Astrocyte (in vitro differentiated cells and primary cell): Measurements from ENCODE around the gene OPCML. TPM values are rescaled to one million over a fixed set of nuclear protein-coding genes. Genes with fewer than 3 reads are reported as not detected.
A peak's percentile ranks its signal among the peaks of the same experiment; 100 is the strongest.

Source experiments
- DNase-seq: peaks from one replicate; pipeline ENCODE4 v3.0.0-alpha.2; 2010; ENCODE audit warnings: low read depth
- FAIRE-seq: peaks from 2 replicates; lab custom pipeline; 2011; peaks lifted over from hg19 to GRCh38; lab: Jason Lieb, UNC
- H2AFZ ChIP-seq: 2 replicates; pipeline ENCODE4 v1.6.0; 2012; ENCODE audit warnings: low read depth, low read length, inconsistent platforms
- H3K27ac ChIP-seq: 2 replicates; pipeline ENCODE4 v1.5.1; 2011; ENCODE audit warnings: low read depth, low read length, inconsistent platforms
- H3K27me3 ChIP-seq: 2 replicates; pipeline ENCODE4 v1.6.0; 2011; ENCODE audit warnings: low read length, inconsistent platforms; ENCODE audit not compliant: insufficient read depth
- H3K36me3 ChIP-seq: 2 replicates; pipeline ENCODE4 v1.5.1; 2011; ENCODE audit warnings: low read length, inconsistent platforms; ENCODE audit not compliant: insufficient read depth
- H3K4me1 ChIP-seq: 2 replicates; pipeline ENCODE4 v1.5.1; 2011; ENCODE audit warnings: low read length, inconsistent platforms; ENCODE audit not compliant: insufficient read depth
- H3K4me2 ChIP-seq: 2 replicates; pipeline ENCODE4 v1.6.0; 2012; ENCODE audit warnings: low read length, inconsistent platforms
- H3K4me3 ChIP-seq: 2 replicates; pipeline ENCODE4 v1.5.1; 2011; ENCODE audit warnings: low read depth, mild to moderate bottlenecking, low read length, inconsistent platforms; ENCODE audit not compliant: insufficient read depth
- H3K79me2 ChIP-seq: 2 replicates; pipeline ENCODE4 v1.6.0; 2012; ENCODE audit warnings: mild to moderate bottlenecking, low read length, inconsistent platforms; ENCODE audit not compliant: insufficient read depth
- H3K9ac ChIP-seq: 2 replicates; pipeline ENCODE4 v1.6.0; 2012; ENCODE audit warnings: mild to moderate bottlenecking, low read length, inconsistent platforms
- H3K9me3 ChIP-seq: 2 replicates; pipeline ENCODE4 v1.5.1; 2012; ENCODE audit warnings: low read depth, mild to moderate bottlenecking, low read length, inconsistent platforms; ENCODE audit not compliant: insufficient read depth
- H4K20me1 ChIP-seq: 2 replicates; pipeline ENCODE4 v1.6.0; 2012; ENCODE audit warnings: low read length, inconsistent platforms; ENCODE audit not compliant: insufficient read depth
- H3K27ac Mint-ChIP-seq: one replicate; pipeline ENCODE4 v1.8.0; 2021; ENCODE audit warnings: mild to moderate bottlenecking, mixed read lengths; ENCODE audit not compliant: unreplicated experiment
- H3K27me3 Mint-ChIP-seq: one replicate; pipeline ENCODE4 v1.8.0; 2021; ENCODE audit warnings: low read depth, mixed read lengths; ENCODE audit not compliant: unreplicated experiment
- H3K36me3 Mint-ChIP-seq: one replicate; pipeline ENCODE4 v1.8.0; 2021; ENCODE audit warnings: low read depth, mixed read lengths; ENCODE audit not compliant: unreplicated experiment
- H3K4me1 Mint-ChIP-seq: one replicate; pipeline ENCODE4 v1.8.0; 2021; ENCODE audit warnings: low read depth, mixed read lengths; ENCODE audit not compliant: unreplicated experiment
- H3K4me3 Mint-ChIP-seq: one replicate; pipeline ENCODE4 v1.8.0; 2021; ENCODE audit warnings: mild to moderate bottlenecking, moderate library complexity, mixed read lengths; ENCODE audit not compliant: unreplicated experiment
- H3K9me3 Mint-ChIP-seq: one replicate; pipeline ENCODE4 v1.8.0; 2021; ENCODE audit warnings: mild to moderate bottlenecking, mixed read lengths; ENCODE audit not compliant: unreplicated experiment
- EZH2 ChIP-seq: IDR thresholded peaks from 2 replicates; pipeline ENCODE4 v1.6.1; 2012; ENCODE audit warnings: mild to moderate bottlenecking, low read length, inconsistent platforms; ENCODE audit not compliant: insufficient read depth
- total RNA-seq: library from RNA; stranded (reverse); gene quantifications from 2 replicates; pipeline ENCODE4 v1.2.1, GENCODE V29; 2021
- TF ChIP-seq, protein P1 (sequence below): IDR thresholded peaks from 2 replicates; pipeline ENCODE4 v1.5.1; 2011; ENCODE audit warnings: low read depth, mild to moderate bottlenecking, inconsistent platforms, low read length, moderate library complexity; ENCODE audit not compliant: insufficient read depth

OPCML gene
- total RNA-seq, 1 donor from 2014 or later: 7.9 TPM

DNA sequence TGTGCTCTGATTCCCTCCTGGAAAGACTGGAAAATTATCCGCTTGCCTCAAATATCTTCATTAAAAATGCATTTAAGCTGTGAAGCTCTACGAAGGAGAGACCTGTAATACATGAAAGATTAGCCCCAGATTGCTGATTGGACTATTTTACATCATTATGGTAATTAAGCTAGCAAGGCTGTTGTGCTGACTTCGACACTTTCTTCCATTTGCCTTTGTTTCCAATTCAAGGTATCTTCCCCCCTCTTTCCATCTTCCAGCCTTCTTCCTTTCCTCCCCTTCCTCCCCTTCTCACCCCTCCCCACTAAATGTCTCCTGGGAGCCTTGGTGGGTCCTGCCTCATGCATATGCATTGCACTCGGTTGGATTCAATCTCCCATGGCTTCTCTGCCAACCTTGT, 710.8 kb downstream of the OPCML start:
- Mint-ChIP-seq H3K27me3 (no peaks in the 10 kb centered on the region), H3K9me3 (no peaks in the 10 kb centered on the region), H3K4me1 (peaks cover 16% of the 10 kb centered on the region), H3K4me3 (no peak overlapping the region), H3K27ac (peak overlapping the region; percentile 0), H3K36me3 (no peaks in the 10 kb centered on the region)
- FAIRE-seq (no peak), DNase-seq (no peak)
- Histone ChIP-seq H3K79me2 (no peaks in the 10 kb centered on the region), H3K36me3 (no peaks in the 10 kb centered on the region), H3K4me1 (no peaks in the 10 kb centered on the region), H3K27me3 (no peaks in the 10 kb centered on the region), H3K27ac (no peak overlapping the region), H3K4me2 (no peak overlapping the region), H2AFZ (no peak overlapping the region), H3K9me3 (no peaks in the 10 kb centered on the region), H3K4me3 (no peak overlapping the region), H3K9ac (no peak overlapping the region), H4K20me1 (no peaks in the 10 kb centered on the region)
- TF ChIP-seq, protein P1, sequence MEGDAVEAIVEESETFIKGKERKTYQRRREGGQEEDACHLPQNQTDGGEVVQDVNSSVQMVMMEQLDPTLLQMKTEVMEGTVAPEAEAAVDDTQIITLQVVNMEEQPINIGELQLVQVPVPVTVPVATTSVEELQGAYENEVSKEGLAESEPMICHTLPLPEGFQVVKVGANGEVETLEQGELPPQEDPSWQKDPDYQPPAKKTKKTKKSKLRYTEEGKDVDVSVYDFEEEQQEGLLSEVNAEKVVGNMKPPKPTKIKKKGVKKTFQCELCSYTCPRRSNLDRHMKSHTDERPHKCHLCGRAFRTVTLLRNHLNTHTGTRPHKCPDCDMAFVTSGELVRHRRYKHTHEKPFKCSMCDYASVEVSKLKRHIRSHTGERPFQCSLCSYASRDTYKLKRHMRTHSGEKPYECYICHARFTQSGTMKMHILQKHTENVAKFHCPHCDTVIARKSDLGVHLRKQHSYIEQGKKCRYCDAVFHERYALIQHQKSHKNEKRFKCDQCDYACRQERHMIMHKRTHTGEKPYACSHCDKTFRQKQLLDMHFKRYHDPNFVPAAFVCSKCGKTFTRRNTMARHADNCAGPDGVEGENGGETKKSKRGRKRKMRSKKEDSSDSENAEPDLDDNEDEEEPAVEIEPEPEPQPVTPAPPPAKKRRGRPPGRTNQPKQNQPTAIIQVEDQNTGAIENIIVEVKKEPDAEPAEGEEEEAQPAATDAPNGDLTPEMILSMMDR: no peak
- TF ChIP-seq EZH2: no peak

DNA sequence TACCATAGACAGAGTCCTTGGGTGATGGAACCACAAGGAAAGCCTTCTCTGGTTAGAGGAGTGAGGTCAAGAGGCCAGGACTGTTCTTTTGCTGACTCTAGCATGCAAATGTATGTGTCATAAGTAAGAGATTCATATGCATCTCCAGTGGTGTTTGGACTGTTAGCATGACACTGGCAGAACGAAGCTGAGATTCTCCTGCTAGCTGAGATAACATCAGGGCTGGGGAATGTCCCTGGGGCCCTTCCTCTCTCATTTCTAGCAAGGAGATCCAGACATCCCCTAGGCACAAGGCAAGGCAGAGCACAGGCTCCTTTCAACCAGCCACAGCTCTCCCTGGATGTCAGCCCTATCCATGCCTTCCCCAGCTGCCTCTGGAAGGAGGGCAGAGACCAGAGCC, 711.3 kb downstream of the OPCML start:
- FAIRE-seq: peak; percentile 29
- Mint-ChIP-seq H3K27me3 (no peaks in the 10 kb centered on the region), H3K27ac (peak overlapping the region; percentile 0), H3K9me3 (no peaks in the 10 kb centered on the region), H3K4me3 (no peak overlapping the region), H3K4me1 (peaks cover 16% of the 10 kb centered on the region), H3K36me3 (no peaks in the 10 kb centered on the region)
- H3K9ac ChIP-seq: no peak overlapping the region
- no peaks in the 10 kb centered on the region for H4K20me1 ChIP-seq
- H3K4me2 ChIP-seq: no peak overlapping the region
- H3K4me1 ChIP-seq: no peaks in the 10 kb centered on the region
- no peaks in the 10 kb centered on the region for H3K36me3 ChIP-seq
- H2AFZ ChIP-seq: no peak overlapping the region
- DNase-seq: peak; percentile 24
- H3K9me3 ChIP-seq: no peaks in the 10 kb centered on the region
- no peak overlapping the region for H3K4me3 ChIP-seq
- H3K27me3 ChIP-seq: no peaks in the 10 kb centered on the region
- no peaks in the 10 kb centered on the region for H3K79me2 ChIP-seq
- no peak overlapping the region for H3K27ac ChIP-seq
- TF ChIP-seq, protein P1: no peak
- no peak for TF ChIP-seq EZH2

DNA sequence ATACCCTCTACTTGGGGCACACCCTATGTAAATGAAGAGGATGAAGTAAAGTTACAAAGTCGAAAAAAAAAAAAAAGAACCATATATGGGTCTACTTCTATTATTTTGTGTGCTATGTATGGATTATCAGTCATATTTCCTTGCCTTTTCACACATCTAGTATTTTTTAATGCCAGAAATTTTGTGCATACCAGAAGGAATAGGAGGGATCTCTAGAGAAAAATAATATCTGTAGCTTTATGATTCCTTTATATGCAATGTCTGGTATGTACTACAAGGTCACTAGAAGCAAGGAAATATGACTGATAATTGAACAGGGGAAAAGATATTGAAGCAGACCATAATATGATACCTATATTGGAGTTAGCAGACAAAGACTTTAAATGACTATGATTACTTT, 713.4 kb downstream of the OPCML start:
- Histone ChIP-seq H3K36me3 (no peaks in the 10 kb centered on the region), H3K27ac (no peak overlapping the region), H3K9me3 (no peaks in the 10 kb centered on the region), H3K27me3 (no peaks in the 10 kb centered on the region), H2AFZ (no peak overlapping the region), H3K4me2 (no peak overlapping the region), H3K9ac (no peak overlapping the region), H4K20me1 (no peaks in the 10 kb centered on the region), H3K79me2 (no peaks in the 10 kb centered on the region), H3K4me1 (no peaks in the 10 kb centered on the region), H3K4me3 (no peak overlapping the region)
- Mint-ChIP-seq H3K9me3 (no peaks in the 10 kb centered on the region), H3K27ac (no peak overlapping the region), H3K4me3 (no peak overlapping the region), H3K27me3 (no peaks in the 10 kb centered on the region), H3K4me1 (peaks cover 16% of the 10 kb centered on the region), H3K36me3 (no peaks in the 10 kb centered on the region)
- DNase-seq (no peak), FAIRE-seq (no peak)
- TF ChIP-seq EZH2: no peak
- TF ChIP-seq, protein P1: no peak
